Osteocyte (in vitro differentiated cells): ENCODE measurements around the gene SLC38A4. TPM values are rescaled to one million over a fixed set of nuclear protein-coding genes. Genes with fewer than 3 reads are reported as not detected.
"Not testable (repeated sequence)": the region's sequence is repeated elsewhere in the genome, so short reads cannot be mapped to it uniquely, and the experiment has no call there.

Experiments
- DNase-seq: peaks from one replicate; pipeline ENCODE4 v3.0.0; 2021; ENCODE audit warnings: mixed read lengths; ENCODE audit not compliant: unreplicated experiment; ENCODE audit errors: extremely low spot score
- H3K27ac Mint-ChIP-seq: one replicate; pipeline ENCODE4 v1.8.0; 2021; ENCODE audit warnings: mild to moderate bottlenecking, mixed read lengths; ENCODE audit not compliant: unreplicated experiment
- H3K27me3 Mint-ChIP-seq: one replicate; pipeline ENCODE4 v1.8.0; 2021; ENCODE audit warnings: mixed read lengths; ENCODE audit not compliant: unreplicated experiment
- H3K36me3 Mint-ChIP-seq: one replicate; pipeline ENCODE4 v1.8.0; 2021; ENCODE audit warnings: mixed read lengths; ENCODE audit not compliant: unreplicated experiment
- H3K4me1 Mint-ChIP-seq: one replicate; pipeline ENCODE4 v1.8.0; 2021; ENCODE audit warnings: mixed read lengths; ENCODE audit not compliant: unreplicated experiment
- H3K4me3 Mint-ChIP-seq: one replicate; pipeline ENCODE4 v1.8.0; 2021; ENCODE audit warnings: mild to moderate bottlenecking, moderate library complexity, mixed read lengths; ENCODE audit not compliant: unreplicated experiment
- H3K9me3 Mint-ChIP-seq: one replicate; pipeline ENCODE4 v1.8.0; 2021; ENCODE audit warnings: mixed read lengths; ENCODE audit not compliant: unreplicated experiment
- total RNA-seq: library from RNA; stranded (reverse); gene quantifications from 2 replicates; pipeline ENCODE4 v1.2.1, GENCODE V29; 2021
- TF ChIP-seq, protein P1 (sequence below): fragments of 200-600 bp; sonication (generic); IDR thresholded peaks from 2 replicates; pipeline ENCODE4 v1.5.0; 2021; ENCODE audit warnings: antibody characterized with exemption, mild to moderate bottlenecking, moderate library complexity

SLC38A4 gene
- total RNA-seq, 1 donor from 2014 or later: 11.4 TPM

DNA sequence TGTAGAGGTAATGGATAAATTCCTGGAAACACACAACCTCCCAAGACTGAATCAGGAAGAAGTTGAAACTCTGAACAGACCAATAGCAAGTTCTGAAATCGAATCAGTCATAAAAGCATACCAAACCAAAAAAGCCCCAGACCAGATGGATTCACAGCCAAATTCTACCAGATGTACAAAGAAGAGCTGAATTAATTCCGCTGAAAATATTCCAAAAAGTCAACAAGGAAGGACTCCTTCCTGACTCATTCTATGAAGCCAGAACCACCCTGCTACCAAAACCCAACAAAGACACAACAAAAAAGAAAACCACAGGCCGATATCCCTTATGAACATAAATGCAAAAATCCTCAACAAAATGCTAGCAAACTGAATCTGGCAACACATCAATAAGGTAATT is 81.5 kb downstream of the SLC38A4 start:
- H3K9me3 Mint-ChIP-seq: peaks cover 33% of the 10 kb centered on the region
- TF ChIP-seq, protein P1, sequence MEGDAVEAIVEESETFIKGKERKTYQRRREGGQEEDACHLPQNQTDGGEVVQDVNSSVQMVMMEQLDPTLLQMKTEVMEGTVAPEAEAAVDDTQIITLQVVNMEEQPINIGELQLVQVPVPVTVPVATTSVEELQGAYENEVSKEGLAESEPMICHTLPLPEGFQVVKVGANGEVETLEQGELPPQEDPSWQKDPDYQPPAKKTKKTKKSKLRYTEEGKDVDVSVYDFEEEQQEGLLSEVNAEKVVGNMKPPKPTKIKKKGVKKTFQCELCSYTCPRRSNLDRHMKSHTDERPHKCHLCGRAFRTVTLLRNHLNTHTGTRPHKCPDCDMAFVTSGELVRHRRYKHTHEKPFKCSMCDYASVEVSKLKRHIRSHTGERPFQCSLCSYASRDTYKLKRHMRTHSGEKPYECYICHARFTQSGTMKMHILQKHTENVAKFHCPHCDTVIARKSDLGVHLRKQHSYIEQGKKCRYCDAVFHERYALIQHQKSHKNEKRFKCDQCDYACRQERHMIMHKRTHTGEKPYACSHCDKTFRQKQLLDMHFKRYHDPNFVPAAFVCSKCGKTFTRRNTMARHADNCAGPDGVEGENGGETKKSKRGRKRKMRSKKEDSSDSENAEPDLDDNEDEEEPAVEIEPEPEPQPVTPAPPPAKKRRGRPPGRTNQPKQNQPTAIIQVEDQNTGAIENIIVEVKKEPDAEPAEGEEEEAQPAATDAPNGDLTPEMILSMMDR: no peak
- DNase-seq: no peak
- no peaks in the 10 kb centered on the region for H3K27me3 Mint-ChIP-seq
- peaks cover 15% of the 10 kb centered on the region for H3K4me1 Mint-ChIP-seq
- H3K36me3 Mint-ChIP-seq: peaks cover 1% of the 10 kb centered on the region
- H3K4me3 Mint-ChIP-seq: no peak overlapping the region
- peak overlapping the region; percentile 15 for H3K27ac Mint-ChIP-seq

DNA sequence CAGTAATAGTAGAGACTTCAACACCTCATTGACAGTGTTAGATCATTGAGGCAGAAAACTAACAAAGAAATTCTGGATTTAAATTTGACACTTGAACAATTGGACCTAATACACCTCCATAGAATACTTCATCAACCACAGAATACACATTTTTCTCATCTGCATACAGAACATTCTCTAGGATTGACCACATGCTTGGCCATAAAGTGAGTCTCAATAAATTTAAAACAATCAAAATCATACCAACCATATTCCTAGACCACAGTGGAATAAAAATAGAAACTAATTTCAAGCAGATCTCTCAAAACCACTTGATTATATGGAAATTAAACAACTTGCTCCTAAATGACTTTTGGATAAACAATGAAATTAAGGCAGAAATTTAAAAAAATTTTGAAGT is 82.3 kb downstream of the SLC38A4 start:
- H3K4me3 Mint-ChIP-seq: no peak overlapping the region
- H3K27ac Mint-ChIP-seq: peak overlapping the region; percentile 7
- DNase-seq: no peak
- H3K27me3 Mint-ChIP-seq: no peaks in the 10 kb centered on the region
- peaks cover 15% of the 10 kb centered on the region for H3K4me1 Mint-ChIP-seq
- H3K36me3 Mint-ChIP-seq: peaks cover 5% of the 10 kb centered on the region
- peaks cover 29% of the 10 kb centered on the region for H3K9me3 Mint-ChIP-seq
- TF ChIP-seq, protein P1: no peak

DNA sequence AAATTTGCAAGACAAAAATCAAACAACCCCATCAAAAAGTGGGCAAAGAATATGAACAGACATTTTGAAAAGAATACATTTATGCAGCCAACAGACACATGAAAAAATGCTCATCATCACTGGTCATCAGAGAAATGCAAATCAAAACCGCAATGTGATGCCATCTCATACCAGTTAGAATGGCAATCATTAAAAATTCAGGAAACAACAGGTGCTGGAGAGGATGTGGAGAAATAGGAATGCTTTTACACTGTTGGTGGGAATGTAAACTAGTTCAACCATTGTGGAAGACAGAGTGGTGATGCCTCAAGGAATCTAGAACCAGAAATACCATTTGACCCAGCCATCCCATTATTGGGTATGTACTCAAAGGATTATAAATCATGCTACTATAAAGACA is 83.5 kb downstream of the SLC38A4 start:
- H3K27ac Mint-ChIP-seq, H3K27me3 Mint-ChIP-seq, H3K4me3 Mint-ChIP-seq, DNase-seq: not testable (repeated sequence)
- Mint-ChIP-seq H3K36me3 (peaks cover 11% of the 10 kb centered on the region), H3K4me1 (peaks cover 15% of the 10 kb centered on the region), H3K9me3 (peaks cover 39% of the 10 kb centered on the region)

DNA sequence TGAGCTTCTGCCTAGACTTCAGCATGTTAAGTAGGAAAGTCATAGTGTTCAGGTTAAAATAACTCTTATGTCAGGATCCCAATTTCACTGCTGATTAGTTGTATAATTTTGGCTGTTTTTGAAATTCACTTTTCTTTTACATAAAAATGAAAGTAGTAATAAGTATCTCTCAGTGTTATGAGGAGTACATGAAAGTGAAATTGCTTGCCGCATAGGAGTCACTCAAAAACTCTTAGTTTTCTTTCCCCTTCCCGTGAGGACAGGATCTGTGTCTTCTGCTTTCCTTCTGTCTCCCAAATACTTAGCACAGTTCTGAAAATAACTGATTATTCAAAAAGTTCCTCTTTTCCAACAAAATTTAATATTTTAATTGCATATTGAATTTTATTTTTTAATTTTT is 100.5 kb downstream of the SLC38A4 start:
- Mint-ChIP-seq H3K4me3 (no peak overlapping the region), H3K9me3 (no peaks in the 10 kb centered on the region), H3K27ac (no peak overlapping the region), H3K4me1 (peaks cover 9% of the 10 kb centered on the region), H3K27me3 (no peaks in the 10 kb centered on the region), H3K36me3 (no peaks in the 10 kb centered on the region)
- DNase-seq: no peak
- TF ChIP-seq, protein P1: no peak

DNA sequence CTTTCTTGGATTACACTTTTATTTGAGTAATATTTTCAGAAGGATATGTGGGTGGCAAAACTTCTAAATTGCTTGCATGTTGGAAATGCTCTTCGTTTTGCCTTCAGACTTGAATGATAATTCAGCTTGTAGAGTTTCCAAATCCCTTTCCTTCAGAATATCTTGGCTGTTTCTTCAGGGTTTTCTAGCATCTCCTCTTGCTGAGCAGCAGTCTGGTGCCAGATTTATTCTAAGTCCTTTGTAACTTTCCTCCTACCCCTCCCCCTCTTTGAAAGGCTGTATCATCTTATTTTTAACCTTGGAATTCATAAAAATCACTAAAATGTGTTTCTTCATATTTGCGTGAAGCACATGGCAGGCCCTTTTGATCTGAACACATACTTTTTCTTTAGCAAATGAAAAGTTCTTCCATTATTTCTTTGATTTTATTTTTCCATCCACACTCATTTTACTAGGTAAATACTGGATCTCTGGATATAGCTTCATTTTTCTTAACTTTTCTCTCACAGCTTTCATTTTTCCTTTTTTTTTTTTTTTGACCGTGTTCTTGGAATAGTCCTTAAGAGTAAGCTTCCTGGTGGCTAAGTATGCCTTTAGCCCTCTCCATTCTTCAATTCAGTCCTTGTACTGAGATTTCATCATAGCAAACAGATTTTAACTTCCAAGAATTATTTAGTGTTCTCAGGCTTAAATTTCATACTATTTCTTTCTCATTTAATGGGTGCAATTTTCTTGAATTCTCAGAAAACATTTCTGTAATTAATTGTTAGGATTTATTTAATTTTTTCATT is 102.0 kb downstream of the SLC38A4 start:
- Mint-ChIP-seq H3K27me3 (no peaks in the 10 kb centered on the region), H3K4me3 (no peak overlapping the region), H3K4me1 (peaks cover 9% of the 10 kb centered on the region), H3K36me3 (no peaks in the 10 kb centered on the region), H3K27ac (no peak overlapping the region), H3K9me3 (no peaks in the 10 kb centered on the region)
- TF ChIP-seq, protein P1: no peak
- DNase-seq: no peak
